Right lung (tissue), 10 donors: Measurements from ENCODE around the gene PYGB. TPM values are rescaled to one million over a fixed set of nuclear protein-coding genes. Genes with fewer than 3 reads are reported as not detected.
A peak's percentile ranks its signal among the peaks of the same experiment; 100 is the strongest.

Experiments
- DNase-seq, 2 donors: peaks; one replicate each; pipeline ENCODE4 v3.0.0-alpha.2; 2013
- long read RNA-seq, 8 donors: transcript quantifications; one replicate each; lab custom pipeline, GENCODE V29; 2026
- polyA plus RNA-seq, 5 donors: library from polyadenylated mRNA; unstranded; fragments of 120-200 nt; gene quantifications; one replicate each; pipeline versions ENCODE4 v1.2.1 to v1.2.3, GENCODE V29; 2013; ENCODE audit warnings: inconsistent platforms in 1 of 5, low replicate concordance in 1 of 5; ENCODE audit not compliant: insufficient read length in 5 of 5, insufficient read depth in 1 of 5

Gene PYGB
- polyA plus RNA-seq = 10 to 100 TPM; 33.7 to 55.9 (median 39.6) TPM
- long read RNA-seq, donor 1, full-length matches to known transcripts = 5 of 81 reads
- long read RNA-seq, donor 1, partial matches to known transcripts = 55 of 81 reads
- long read RNA-seq, donor 1, other reads (novel, unspliced or antisense) = 21 of 81 reads
- long read RNA-seq, donor 2, full-length matches to known transcripts = 8 of 8 reads
- long read RNA-seq, donor 2, partial matches to known transcripts = 0 of 8 reads
- long read RNA-seq, donor 2, other reads (novel, unspliced or antisense) = 0 of 8 reads
- long read RNA-seq, donor 3, full-length matches to known transcripts = 6 of 17 reads
- long read RNA-seq, donor 3, partial matches to known transcripts = 0 of 17 reads
- long read RNA-seq, donor 3, other reads (novel, unspliced or antisense) = 11 of 17 reads
- long read RNA-seq, donor 4, full-length matches to known transcripts = 3 of 16 reads
- long read RNA-seq, donor 4, partial matches to known transcripts = 0 of 16 reads
- long read RNA-seq, donor 4, other reads (novel, unspliced or antisense) = 13 of 16 reads
- long read RNA-seq, donor 5, full-length matches to known transcripts = 2 of 26 reads
- long read RNA-seq, donor 5, partial matches to known transcripts = 11 of 26 reads
- long read RNA-seq, donor 5, other reads (novel, unspliced or antisense) = 13 of 26 reads
- long read RNA-seq, donor 6, full-length matches to known transcripts = 13 of 36 reads
- long read RNA-seq, donor 6, partial matches to known transcripts = 0 of 36 reads
- long read RNA-seq, donor 6, other reads (novel, unspliced or antisense) = 23 of 36 reads
- long read RNA-seq, donor 7, full-length matches to known transcripts = 9 of 29 reads
- long read RNA-seq, donor 7, partial matches to known transcripts = 0 of 29 reads
- long read RNA-seq, donor 7, other reads (novel, unspliced or antisense) = 20 of 29 reads
- long read RNA-seq, donor 8, full-length matches to known transcripts = 4 of 9 reads
- long read RNA-seq, donor 8, partial matches to known transcripts = 5 of 9 reads
- long read RNA-seq, donor 8, other reads (novel, unspliced or antisense) = 0 of 9 reads

GRCh38 chr20:25247956-25248785, at the start of gene PYGB:
PYGB (plus strand) TSS chr20:25248085; CDS start chr20:25248179, 94 bp downstream.
- DNase-seq = peak; percentile 83 to 84

- no peak for DNase-seq
Measured at GRCh38 chr20:25198663-25199383, 49.1 kb upstream of the PYGB start.

- DNase-seq = no peak
Measured at GRCh38 chr20:25199473-25200260, 48.2 kb upstream of the PYGB start.

GRCh38 chr20:25203089-25203488, 44.8 kb upstream of the PYGB start:
- DNase-seq = no peak

GRCh38 chr20:25203871-25204320, 44.0 kb upstream of the PYGB start:
- no peak for DNase-seq

GRCh38 chr20:25204550-25205276, 43.2 kb upstream of the PYGB start:
- no peak for DNase-seq

GRCh38 chr20:25205277-25206062, 42.4 kb upstream of the PYGB start:
- DNase-seq = no peak

GRCh38 chr20:25206063-25206403, 41.9 kb upstream of the PYGB start:
- DNase-seq = no peak

GRCh38 chr20:25206548-25206947, 41.3 kb upstream of the PYGB start:
- DNase-seq = no peak

GRCh38 chr20:25207149-25207959, 40.5 kb upstream of the PYGB start:
- no peak for DNase-seq

- no peak for DNase-seq
Measured at GRCh38 chr20:25207960-25208534, 39.8 kb upstream of the PYGB start.

- no peak for DNase-seq
Measured at GRCh38 chr20:25209400-25209799, 38.5 kb upstream of the PYGB start.

GRCh38 chr20:25209911-25210310, 38.0 kb upstream of the PYGB start:
- no peak for DNase-seq

- DNase-seq = no peak
Measured at GRCh38 chr20:25211273-25211672, 36.6 kb upstream of the PYGB start.

- no peak for DNase-seq
Measured at GRCh38 chr20:25212242-25212641, 35.6 kb upstream of the PYGB start.

- DNase-seq = no peak
Measured at GRCh38 chr20:25213566-25214425, 34.1 kb upstream of the PYGB start.
